ENCODE data around the gene NR1I3. TPM values are rescaled to one million over a fixed set of nuclear protein-coding genes. Genes with fewer than 3 reads are reported as not detected.

The NR1I3 gene
- total RNA-seq, 1 experiment from 2014 or later, result not detected

GRCh38 chr1:161223805-161224694 is 14.0 kb downstream of the NR1I3 start:
- Histone ChIP-seq H3K4me2 (no peak overlapping the region), H3K4me1 (replicated peaks; ENCODE audit: insufficient read depth) (peaks cover 16% of the 10 kb centered on the region), H3K79me2 (ENCODE audit: low read depth) (no peaks in the 10 kb centered on the region), H3K36me3 (ENCODE audit: low read depth) (no peaks in the 10 kb centered on the region), H3K9me2 (ENCODE audit: insufficient read depth) (no peaks in the 10 kb centered on the region), H3K9me3 (ENCODE audit: insufficient read depth, low read depth) (no peaks in the 10 kb centered on the region), H3F3A (ENCODE audit: insufficient read depth, low read depth) (peaks cover 3% of the 10 kb centered on the region; the same call in 1 of the 2 replicates), H3K4me3 (no peak overlapping the region), H3K27me3 (ENCODE audit: insufficient read depth, low read depth) (no peaks in the 10 kb centered on the region), H2AFZ (no peak overlapping the region), H3K27ac (no peak overlapping the region), H4K20me1 (ENCODE audit: insufficient read depth) (no peaks in the 10 kb centered on the region)
- CTCF ChIA-PET, result interaction anchor here (0.6 kb wide), 1 partner anchor 514 kb away, joined by 6 read pairs; no protein-coding TSS in a partner anchor
- intact Hi-C loops (cut with micrococcal nuclease; ENCODE audit: unreplicated experiment), result loop anchor here (10.0 kb wide), 1 partner anchor 541 kb away; the partner anchor contains the start of gene ATF6
- POLR2A ChIA-PET (ENCODE audit: unreplicated experiment), result no interaction called here
- DNase-seq, result no peak
- BruUV-seq (replicated peaks), result no TSS peak
- no peak for TF ChIP-seq EZH2 (IDR thresholded peaks at IDR 0.05; ENCODE audit: low read depth)
- TF ChIP-seq CTCF (conservative IDR thresholded peaks at IDR 0.05), result no peak

- intact Hi-C loops (cut with micrococcal nuclease; ENCODE audit: unreplicated experiment), result loop anchor here (10.0 kb wide), 1 partner anchor 542 kb away; the partner anchor contains the start of gene ATF6
- CTCF ChIA-PET, result no interaction called here
- H3K4me2 ChIP-seq, result no peak overlapping the region
These were observed 15.6 kb downstream of the NR1I3 start for GRCh38 chr1:161222175-161223019.

More at GRCh38 chr1:161222175-161223019, 15.6 kb downstream of the NR1I3 start:
- POLR2A ChIA-PET (ENCODE audit: unreplicated experiment), result interaction anchor here (0.6 kb wide), 1 partner anchor 864 kb away, joined by 4 read pairs; no protein-coding TSS in a partner anchor
- Histone ChIP-seq H3K9me2 (ENCODE audit: insufficient read depth) (no peaks in the 10 kb centered on the region), H3K27ac (no peak overlapping the region), H3K4me1 (replicated peaks; ENCODE audit: insufficient read depth) (peaks cover 11% of the 10 kb centered on the region), H3K79me2 (ENCODE audit: low read depth) (no peaks in the 10 kb centered on the region), H4K20me1 (ENCODE audit: insufficient read depth) (no peaks in the 10 kb centered on the region), H2AFZ (no peak overlapping the region), H3K27me3 (ENCODE audit: insufficient read depth, low read depth) (no peaks in the 10 kb centered on the region), H3F3A (ENCODE audit: insufficient read depth, low read depth) (peaks cover 4% of the 10 kb centered on the region; the same call in 1 of the 2 replicates), H3K4me3 (no peak overlapping the region), H3K9me3 (ENCODE audit: insufficient read depth, low read depth) (no peaks in the 10 kb centered on the region), H3K36me3 (ENCODE audit: low read depth) (no peaks in the 10 kb centered on the region)
- TF ChIP-seq CTCF (conservative IDR thresholded peaks at IDR 0.05) (no peak), EZH2 (IDR thresholded peaks at IDR 0.05; ENCODE audit: low read depth) (no peak)
- no peak for DNase-seq
- no TSS peak for BruUV-seq (replicated peaks)

Data from PC-9 (cell line).